IMR-90 (cell line): ENCODE measurements around the gene BAIAP2. TPM values are rescaled to one million over a fixed set of nuclear protein-coding genes. Genes with fewer than 3 reads are reported as not detected.

ENCODE experiments used
- ATAC-seq: fragments of 200-7000 bp; cut with Tn5 transposase; 2 replicates; pipeline ENCODE4 v1.9.1; 2020; ENCODE audit warnings: low read depth, mild to moderate bottlenecking, moderate library complexity
- BruUV-seq: library from RNA; stranded (reverse); fragments of 400-500 nt; replicated peaks from 2 replicates; lab custom pipeline; 2021; lab: Mats Ljungman, UMichigan
- CTCF ChIA-PET: fragments of 300-600 bp; formaldehyde crosslinking; extraction: SDS; loops from one replicate; lab custom pipeline; 2021; ENCODE audit warnings: antibody characterized with exemption; lab: Yijun Ruan, JAX
- POLR2A ChIA-PET: fragments of 300-600 bp; sonication (Branson Sonifier 250); formaldehyde crosslinking; loops from one replicate; lab custom pipeline; 2022; ENCODE audit warnings: antibody characterized with exemption; ENCODE audit not compliant: unreplicated experiment; lab: Charles Lee
- DNase-seq: peaks from one replicate; pipeline ENCODE4 v3.0.0; 2013
- H2AFZ ChIP-seq: replicated peaks from 2 replicates; pipeline ENCODE3; 2013; ENCODE audit warnings: low read length, mild to moderate bottlenecking; ENCODE audit not compliant: poor library complexity
- H2AK5ac ChIP-seq: 2 replicates; pipeline ENCODE4 v1.6.1; 2013; ENCODE audit warnings: low read depth, low read length, inconsistent platforms
- H2AK9ac ChIP-seq: replicated peaks from 2 replicates; pipeline ENCODE3; 2013; ENCODE audit warnings: mild to moderate bottlenecking, low read depth, low read length, moderate library complexity; ENCODE audit not compliant: poor library complexity
- H2BK120ac ChIP-seq: 2 replicates; pipeline ENCODE4 v1.6.1; 2013; ENCODE audit warnings: low read depth, low read length, inconsistent platforms
- H2BK15ac ChIP-seq: 3 replicates; pipeline ENCODE4 v1.6.1; 2013; ENCODE audit warnings: low read depth, low read length, inconsistent platforms
- H2BK20ac ChIP-seq: 2 replicates; pipeline ENCODE4 v1.6.1; 2013; ENCODE audit warnings: low read depth, mild to moderate bottlenecking, inconsistent platforms, low read length, moderate library complexity
- H2BK5ac ChIP-seq: 2 replicates; pipeline ENCODE4 v1.6.1; 2013; ENCODE audit warnings: mild to moderate bottlenecking, low read depth, low read length, inconsistent platforms; ENCODE audit not compliant: poor library complexity, severe bottlenecking
- H3K14ac ChIP-seq: replicated peaks from 2 replicates; pipeline ENCODE4 v1.6.1; 2013; ENCODE audit warnings: low read depth, low read length, inconsistent platforms
- H3K18ac ChIP-seq: 2 replicates; pipeline ENCODE4 v1.6.1; 2013; ENCODE audit warnings: low read depth, low read length, control low read depth
- H3K23ac ChIP-seq: 2 replicates; pipeline ENCODE4 v1.6.1; 2013; ENCODE audit warnings: low read depth, low read length, inconsistent platforms
- H3K27ac ChIP-seq: 2 replicates; pipeline ENCODE4 v1.5.1; 2013; ENCODE audit warnings: mild to moderate bottlenecking, control low read depth, low read length; ENCODE audit not compliant: insufficient read depth
- H3K27me3 ChIP-seq: 2 replicates; pipeline ENCODE4 v1.6.1; 2013; ENCODE audit warnings: low read length; ENCODE audit not compliant: control insufficient read depth, insufficient read depth
- H3K36me3 ChIP-seq: 2 replicates; pipeline ENCODE4 v1.6.1; 2013; ENCODE audit warnings: low read length, mixed read lengths; ENCODE audit not compliant: control insufficient read depth, insufficient read depth
- H3K4ac ChIP-seq: 2 replicates; pipeline ENCODE4 v1.6.1; 2013; ENCODE audit warnings: low read depth, low read length, inconsistent platforms
- H3K4me1 ChIP-seq: 2 replicates; pipeline ENCODE4 v1.6.1; 2013; ENCODE audit warnings: low read length, mixed read lengths; ENCODE audit not compliant: control insufficient read depth, insufficient read depth
- H3K4me2 ChIP-seq: 2 replicates; pipeline ENCODE4 v1.6.1; 2013; ENCODE audit warnings: low read depth, mild to moderate bottlenecking, control low read depth, low read length, moderate library complexity
- H3K4me3 ChIP-seq: 2 replicates; pipeline ENCODE4 v1.5.1; 2013; ENCODE audit warnings: low read depth, mild to moderate bottlenecking, control low read depth, low read length, moderate library complexity; ENCODE audit not compliant: insufficient read depth
- H3K56ac ChIP-seq: 2 replicates; pipeline ENCODE4 v1.6.1; 2013; ENCODE audit warnings: low read length, inconsistent platforms; ENCODE audit not compliant: insufficient read depth; ENCODE audit errors: extremely low read depth
- H3K79me1 ChIP-seq, 2 experiments: 2 replicates each; pipeline ENCODE4 v1.6.1; 2013; ENCODE audit warnings: low read length in 2 of 2, inconsistent platforms in 1 of 2, low read depth in 1 of 2
- H3K9ac ChIP-seq: 2 replicates; pipeline ENCODE4 v1.6.1; 2013; ENCODE audit warnings: low read depth, low read length, control low read depth
- H3K9me1 ChIP-seq: 2 replicates; pipeline ENCODE4 v1.6.1; 2013; ENCODE audit warnings: low read length, inconsistent platforms; ENCODE audit not compliant: insufficient read depth
- H3K9me3 ChIP-seq: 2 replicates; pipeline ENCODE4 v1.6.1; 2013; ENCODE audit warnings: low read length; ENCODE audit not compliant: control insufficient read depth, insufficient read depth
- H4K20me1 ChIP-seq: 2 replicates; pipeline ENCODE4 v1.6.1; 2013; ENCODE audit warnings: low read length, inconsistent platforms; ENCODE audit not compliant: insufficient read depth
- H4K5ac ChIP-seq: 2 replicates; pipeline ENCODE4 v1.6.1; 2013; ENCODE audit warnings: mild to moderate bottlenecking, low read depth, low read length, control low read depth
- H4K8ac ChIP-seq, 2 experiments: 2 replicates each; pipeline ENCODE4 v1.6.1; 2013; ENCODE audit warnings: low read depth in 2 of 2, low read length in 2 of 2, control low read depth in 1 of 2, inconsistent platforms in 1 of 2
- H4K91ac ChIP-seq: 2 replicates; pipeline ENCODE4 v1.6.1; 2013; ENCODE audit warnings: low read depth, low read length, inconsistent platforms; ENCODE audit not compliant: insufficient read depth
- BHLHE40 ChIP-seq: fragments of 150-350 bp; IDR thresholded peaks from 2 replicates; pipeline ENCODE4 v1.6.1; 2016; ENCODE audit warnings: mild to moderate bottlenecking, low read depth, low read length
- CEBPB ChIP-seq: IDR thresholded peaks from 2 replicates; pipeline ENCODE4 v1.6.1; 2012; ENCODE audit warnings: low read depth, low read length, improper control_type of control experiment
- CHD1 ChIP-seq: IDR thresholded peaks from 2 replicates; pipeline ENCODE4 v1.6.1; 2012; ENCODE audit warnings: low read depth, low read length, improper control_type of control experiment
- ELK1 ChIP-seq: fragments of 150-350 bp; IDR thresholded peaks from 2 replicates; pipeline ENCODE4 v1.6.1; 2016; ENCODE audit warnings: low read depth, mild to moderate bottlenecking, low read length, moderate library complexity, borderline replicate concordance
- FOS ChIP-seq: fragments of 150-350 bp; IDR thresholded peaks from 2 replicates; pipeline ENCODE4 v1.6.1; 2016; ENCODE audit warnings: low read depth, low read length
- MAFK ChIP-seq: IDR thresholded peaks from 2 replicates; pipeline ENCODE4 v1.6.1; 2012; ENCODE audit warnings: low read depth, low read length, improper control_type of control experiment
- MAZ ChIP-seq: IDR thresholded peaks from 2 replicates; pipeline ENCODE4 v1.6.1; 2012; ENCODE audit warnings: low read depth, mild to moderate bottlenecking, low read length, improper control_type of control experiment, moderate library complexity, borderline replicate concordance
- MXI1 ChIP-seq: IDR thresholded peaks from 2 replicates; pipeline ENCODE4 v1.6.1; 2012; ENCODE audit warnings: low read depth, mild to moderate bottlenecking, low read length, moderate library complexity, borderline replicate concordance
- NFE2L2 ChIP-seq: fragments of 150-350 bp; IDR thresholded peaks from 2 replicates; pipeline ENCODE4 v1.6.1; 2016; ENCODE audit warnings: low read depth, mild to moderate bottlenecking, low read length
- POLR2A ChIP-seq: IDR thresholded peaks from 2 replicates; pipeline ENCODE4 v1.6.1; 2012; ENCODE audit warnings: mild to moderate bottlenecking, low read depth, low read length
- RAD21 ChIP-seq: IDR thresholded peaks from 2 replicates; pipeline ENCODE4 v1.6.1; 2012; ENCODE audit warnings: low read length, improper control_type of control experiment
- RCOR1 ChIP-seq: IDR thresholded peaks from 2 replicates; pipeline ENCODE4 v1.6.1; 2012; ENCODE audit warnings: mild to moderate bottlenecking, low read length, improper control_type of control experiment; ENCODE audit not compliant: insufficient replicate concordance
- RFX5 ChIP-seq: IDR thresholded peaks from 2 replicates; pipeline ENCODE4 v1.8.0; 2012; ENCODE audit warnings: low read depth, mild to moderate bottlenecking, low read length, moderate library complexity
- SMC3 ChIP-seq: fragments of 150-350 bp; IDR thresholded peaks from 2 replicates; pipeline ENCODE4 v1.6.1; 2016; ENCODE audit warnings: low read depth, mild to moderate bottlenecking, antibody characterized with exemption, low read length, moderate library complexity
- USF2 ChIP-seq: fragments of 150-350 bp; IDR thresholded peaks from 2 replicates; pipeline ENCODE4 v1.6.1; 2017; ENCODE audit warnings: mild to moderate bottlenecking, antibody characterized with exemption, low read length, low read depth
- WGBS, 2 experiments: methylation state at CpG; one replicate each; pipeline versions ENCODE4 v1.1.5 to v1.1.7; 2013; ENCODE audit warnings: missing lambda C conversion rate in 2 of 2; ENCODE audit not compliant: insufficient read length in 1 of 2; ENCODE audit errors: extremely low coverage in 2 of 2; 5-methylcytosine and 5-hydroxymethylcytosine counted together
- dilution Hi-C: fragments of 300-500 bp; cut with HindIII; formaldehyde crosslinking; loops from one replicate; pipeline ENCODE4 v1.14.3; 2018; ENCODE audit warnings: low sequenced_read_pairs; ENCODE audit not compliant: unreplicated experiment
- in situ Hi-C: fragments of 300-500 bp; cut with MboI; formaldehyde crosslinking; loops from 3 replicates; pipeline ENCODE4 v1.14.3; 2019; ENCODE audit warnings: low sequenced_read_pairs, inconsistent platforms, mixed read lengths
- intact Hi-C: fragments of 100-400 bp; cut with micrococcal nuclease; formaldehyde crosslinking; loops from 2 replicates; pipeline ENCODE4 v1.10.0; 2022
- polyA plus RNA-seq, 3 experiments: library from polyadenylated mRNA; depleted of rRNA; stranded (reverse); fragments of >200 nt; gene quantifications; 2 replicates each; pipeline ENCODE4 v1.2.3, GENCODE V29; 2012; ENCODE audit warnings: low replicate concordance in 1 of 3
- total RNA-seq: library from RNA; depleted of rRNA; stranded (reverse); fragments of >200 nt; gene quantifications from 2 replicates; pipeline ENCODE4 v1.2.3, GENCODE V29; 2012

Gene BAIAP2
- total and polyA plus RNA-seq, 2 of the 4 experiments (the other 2 are of a cell fraction): 18.3 to 32.6 TPM

DNA sequence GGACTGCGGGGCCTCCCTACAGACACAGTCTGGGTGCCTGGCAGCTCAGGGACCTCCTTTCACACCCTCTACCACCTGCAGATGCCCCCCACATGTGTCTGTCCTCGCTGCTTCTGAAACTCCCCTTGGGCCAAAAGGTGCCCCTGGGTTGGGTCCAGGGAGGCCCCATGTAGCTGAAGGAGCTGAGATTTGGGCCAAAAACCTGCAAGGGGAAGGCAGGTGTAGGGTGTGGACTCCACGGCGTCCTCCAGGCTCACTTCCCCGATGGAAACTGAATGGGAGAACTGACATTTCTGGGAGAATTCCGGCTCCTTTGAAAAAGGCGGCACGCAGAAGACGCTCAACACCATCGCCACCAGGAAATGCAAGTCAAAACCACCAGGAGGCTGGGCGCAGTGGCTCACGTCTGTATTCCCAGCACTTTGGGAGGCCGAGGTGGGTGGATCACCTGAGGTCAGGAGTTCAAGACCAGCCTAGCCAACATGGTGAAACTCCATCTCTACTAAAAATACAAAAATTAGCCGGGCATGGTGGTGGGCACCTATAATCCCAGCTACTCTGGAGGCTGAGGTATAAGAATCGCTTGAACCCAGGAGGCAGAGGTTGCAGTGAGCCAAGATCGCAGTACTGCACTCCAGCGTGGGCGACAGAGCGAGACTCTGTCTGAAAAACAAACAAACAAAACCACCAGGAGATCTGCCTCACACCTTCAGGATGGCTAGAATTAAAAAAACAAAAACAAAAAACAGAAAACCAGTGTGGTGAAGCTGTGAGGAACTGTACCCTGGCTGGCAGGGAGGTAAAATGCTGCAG lies 13.2 kb upstream of the BAIAP2 start (continued):
- no peak for TF ChIP-seq MXI1

DNA sequence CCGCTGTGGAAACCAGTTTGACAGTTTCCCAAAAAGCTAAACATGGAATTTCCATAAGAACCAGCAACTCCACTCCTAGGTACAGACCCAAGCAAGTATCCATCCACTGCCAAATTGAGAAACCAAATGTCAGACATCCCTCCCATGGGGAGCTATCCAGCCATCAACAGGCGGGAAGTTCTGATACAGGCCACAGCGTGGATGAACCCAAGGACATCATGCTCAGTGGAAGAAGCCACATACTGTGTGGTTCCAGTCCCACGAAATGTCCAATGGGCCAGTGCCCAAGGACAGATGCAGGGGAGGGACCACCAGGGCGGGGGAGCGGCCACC lies 12.6 kb upstream of the BAIAP2 start:
- Histone ChIP-seq H4K91ac (no peak overlapping the region), H2BK20ac (no peak overlapping the region), H3K14ac (no peak overlapping the region), H2BK5ac (no peak overlapping the region), H2AK9ac (no peak overlapping the region), H2AFZ (peak overlapping the region; percentile 9), H3K9me1 (0 out of 2 replicates have a peak, but pooled peaks cover 3% of the 10 kb centered on the region), H4K20me1 (no peaks in the 10 kb centered on the region), H4K5ac (no peak overlapping the region), H3K27me3 (peaks cover 23% of the 10 kb centered on the region), H3K23ac (no peak overlapping the region), H3K27ac (no peak overlapping the region), H3K9me3 (peaks cover 1% of the 10 kb centered on the region; the same call in 1 of the 2 replicates), H3K4ac (no peak overlapping the region), H3K4me1 (peaks cover 11% of the 10 kb centered on the region), H4K8ac (no peak overlapping the region), H3K9ac (no peak overlapping the region), H3K36me3 (no peaks in the 10 kb centered on the region), H3K4me3 (no peak overlapping the region), H3K4me2 (no peak overlapping the region), H3K56ac (no peak overlapping the region), H2AK5ac (no peak overlapping the region), H2BK15ac (no peak overlapping the region), H3K18ac (no peak overlapping the region), H3K79me1 (no peaks in the 10 kb centered on the region), H2BK120ac (no peak overlapping the region)
- POLR2A ChIA-PET: no interaction called here
- no peak for DNase-seq
- BruUV-seq: no TSS peak
- dilution Hi-C loops: no loop called here
- no CpG with 5 or more reads among the region's 6 CpGs for WGBS, 2 experiments
- intact Hi-C loops: no loop called here
- ATAC-seq: no peak
- in situ Hi-C loops: no loop called here
- CTCF ChIA-PET: interaction anchor here (0.6 kb wide), 1 partner anchor 33 kb away, joined by 3 read pairs; no protein-coding TSS in a partner anchor
- TF ChIP-seq MXI1 (no peak), RAD21 (no peak), BHLHE40 (no peak), RCOR1 (no peak), RFX5 (no peak), NFE2L2 (no peak), POLR2A (no peak), SMC3 (no peak), MAFK (no peak), FOS (no peak), ELK1 (no peak), CEBPB (no peak), CHD1 (no peak), MAZ (no peak), USF2 (no peak)
